ENCODE data around the gene GGA2.
"Not testable (repeated sequence)": the region's sequence is repeated elsewhere in the genome, so short reads cannot be mapped to it uniquely, and the experiment has no call there.

Gene GGA2

GRCh38 chr16:23524886-23525285 lies 14.6 kb upstream of the GGA2 start:
- DNase-seq (ENCODE audit: low spot score) = no peak

GRCh38 chr16:23523876-23524385 lies 13.6 kb upstream of the GGA2 start:
- no peak for DNase-seq (ENCODE audit: low spot score)

- no peak for DNase-seq (ENCODE audit: low spot score)
Measured at GRCh38 chr16:23523321-23523720, 13.0 kb upstream of the GGA2 start.

GRCh38 chr16:23521965-23522364 lies 11.7 kb upstream of the GGA2 start:
- DNase-seq (ENCODE audit: low spot score) = no peak

GRCh38 chr16:23521037-23521743 lies 10.9 kb upstream of the GGA2 start:
- DNase-seq (ENCODE audit: low spot score) = no peak

- DNase-seq (ENCODE audit: low spot score) = no peak
Measured at GRCh38 chr16:23520500-23520899, 10.2 kb upstream of the GGA2 start.

- no peak for DNase-seq (ENCODE audit: low spot score)
Measured at GRCh38 chr16:23519282-23519681, 9.0 kb upstream of the GGA2 start.

GRCh38 chr16:23518435-23518891 lies 8.2 kb upstream of the GGA2 start:
- no peak for DNase-seq (ENCODE audit: low spot score)

GRCh38 chr16:23516366-23517137 lies 6.3 kb upstream of the GGA2 start:
- no peak for DNase-seq (ENCODE audit: low spot score)

- no peak for DNase-seq (ENCODE audit: low spot score)
Measured at GRCh38 chr16:23515881-23516280, 5.6 kb upstream of the GGA2 start.

- no peak for DNase-seq (ENCODE audit: low spot score)
Measured at GRCh38 chr16:23514381-23515152, 4.3 kb upstream of the GGA2 start.

GRCh38 chr16:23512168-23512695 lies 1.9 kb upstream of the GGA2 start:
- DNase-seq (ENCODE audit: low spot score) = no peak

- no peak for DNase-seq (ENCODE audit: low spot score)
Measured at GRCh38 chr16:23511731-23512130, 1.4 kb upstream of the GGA2 start.

GRCh38 chr16:23510915-23511270 lies 599 bp upstream of the GGA2 start:
- DNase-seq (ENCODE audit: low spot score) = not testable (repeated sequence)

- DNase-seq (ENCODE audit: low spot score) = peak; percentile 53
Measured at GRCh38 chr16:23509782-23510163, 521 bp downstream of the GGA2 start.

GRCh38 chr16:23509441-23509754 lies 896 bp downstream of the GGA2 start:
- DNase-seq (ENCODE audit: low spot score) = no peak

- DNase-seq (ENCODE audit: low spot score) = peak; percentile 31
Measured at GRCh38 chr16:23508589-23509440, 1.5 kb downstream of the GGA2 start.

- DNase-seq (ENCODE audit: low spot score) = no peak
Measured at GRCh38 chr16:23506606-23506994, 3.7 kb downstream of the GGA2 start.

- no peak for DNase-seq (ENCODE audit: low spot score)
Measured at GRCh38 chr16:23505671-23506605, 4.4 kb downstream of the GGA2 start.

GRCh38 chr16:23505180-23505665 lies 5.1 kb downstream of the GGA2 start:
- no peak for DNase-seq (ENCODE audit: low spot score)
